ENCODE results near the gene MAP2K5. TPM values are rescaled to one million over a fixed set of nuclear protein-coding genes. Genes with fewer than 3 reads are reported as not detected.
A peak's percentile ranks its signal among the peaks of the same experiment; 100 is the strongest.

Gene MAP2K5
- total and polyA plus RNA-seq, 7 donors, result 11.3 to 19.4 (median 14.3) TPM

- TF ChIP-seq CTCF (IDR thresholded peaks at IDR 0.05) (no peak), POLR2AphosphoS5 (IDR thresholded peaks at IDR 0.05) (no peak)
- 3 to 6% methylated on average over 17 of the region's 17 CpGs for WGBS, 2 donors
Observed at GRCh38 chr15:67840749-67841512, 298.4 kb downstream of the MAP2K5 start.

GRCh38 chr15:67841513-67841762 lies 298.9 kb downstream of the MAP2K5 start:
- Histone ChIP-seq H3K27ac (peak overlapping the region; percentile 97 to 100 (median 99)), H3K9me3 (no peaks in the 10 kb centered on the region), H3K27me3 (no peaks in the 10 kb centered on the region), H3K36me3 (no peaks in the 10 kb centered on the region), H3K4me1 (peaks cover 0 to 50% (median 38%) of the 10 kb centered on the region in 4 donors), H3K4me3 (peak overlapping the region in 3 of 4 donors; percentile 89 to 95 (median 90))
- intact Hi-C loops (cut with DNase I), result no loop called here
- DNase-seq, result no peak
- TF ChIP-seq CTCF (IDR thresholded peaks at IDR 0.05) (no peak), EP300 (IDR thresholded peaks at IDR 0.05) (no peak), POLR2A (IDR thresholded peaks at IDR 0.05) (no peak), POLR2AphosphoS5 (IDR thresholded peaks at IDR 0.05) (no peak)
- WGBS, 2 donors, result 9 to 40% methylated on average over 4 of the region's 4 CpGs

More at GRCh38 chr15:67840749-67841512, 298.4 kb downstream of the MAP2K5 start:
- intact Hi-C loops (cut with DNase I), result no loop called here
- H3K27ac ChIP-seq, result peak overlapping the region; percentile 97 to 100 (median 99)
- H3K36me3 ChIP-seq, result no peaks in the 10 kb centered on the region
- H3K9me3 ChIP-seq, result no peaks in the 10 kb centered on the region
- peak overlapping the region; percentile 89 to 95 (median 91) for H3K4me3 ChIP-seq
- DNase-seq, result peak; percentile 75
- H3K4me1 ChIP-seq, result peaks cover 0 to 54% (median 43%) of the 10 kb centered on the region in 4 donors
- H3K27me3 ChIP-seq, result peaks cover under 1 to 3% (median 1%) of the 10 kb centered on the region in 3 donors

GRCh38 chr15:67843092-67843501 lies 300.6 kb downstream of the MAP2K5 start:
- Histone ChIP-seq H3K27me3 (no peaks in the 10 kb centered on the region), H3K36me3 (no peaks in the 10 kb centered on the region), H3K9me3 (no peaks in the 10 kb centered on the region), H3K27ac (peak overlapping the region in 3 of 4 donors; percentile 44 to 67 (median 64)), H3K4me3 (no peak overlapping the region), H3K4me1 (peaks cover 0 to 61% (median 41%) of the 10 kb centered on the region in 4 donors)
- intact Hi-C loops (cut with DNase I), result no loop called here
- no peak for DNase-seq
- peak in 1 of 4 experiments; percentile 12 for TF ChIP-seq CTCF (IDR thresholded peaks at IDR 0.05)
- TF ChIP-seq POLR2A (IDR thresholded peaks at IDR 0.05), result no peak
- 90 to 97% methylated on average over 7 of the region's 7 CpGs for WGBS, 2 donors

GRCh38 chr15:67843571-67844387 lies 301.3 kb downstream of the MAP2K5 start:
- Histone ChIP-seq H3K27ac (peak overlapping the region in 3 of 4 donors; percentile 44 to 67 (median 64)), H3K27me3 (no peaks in the 10 kb centered on the region), H3K4me1 (peaks cover 0 to 56% (median 38%) of the 10 kb centered on the region in 4 donors), H3K4me3 (no peak overlapping the region), H3K9me3 (no peaks in the 10 kb centered on the region), H3K36me3 (no peaks in the 10 kb centered on the region)
- WGBS, 2 donors, result 88 to 92% methylated on average over 7 of the region's 7 CpGs
- no peak for TF ChIP-seq EP300 (IDR thresholded peaks at IDR 0.05)
- TF ChIP-seq POLR2AphosphoS5 (IDR thresholded peaks at IDR 0.05), result no peak
- TF ChIP-seq POLR2A (IDR thresholded peaks at IDR 0.05), result no peak
- no peak for TF ChIP-seq CTCF (IDR thresholded peaks at IDR 0.05)
- DNase-seq, result peak; percentile 70
- intact Hi-C loops (cut with DNase I), result no loop called here
